ENCODE data around the gene SLC16A4. TPM values are rescaled to one million over a fixed set of nuclear protein-coding genes. Genes with fewer than 3 reads are reported as not detected.
"Not testable (repeated sequence)": the region's sequence is repeated elsewhere in the genome, so short reads cannot be mapped to it uniquely, and the experiment has no call there.

The SLC16A4 gene
- total and polyA plus RNA-seq, 9 donors: 6.5 to 11.6 (median 8.8) TPM

DNA sequence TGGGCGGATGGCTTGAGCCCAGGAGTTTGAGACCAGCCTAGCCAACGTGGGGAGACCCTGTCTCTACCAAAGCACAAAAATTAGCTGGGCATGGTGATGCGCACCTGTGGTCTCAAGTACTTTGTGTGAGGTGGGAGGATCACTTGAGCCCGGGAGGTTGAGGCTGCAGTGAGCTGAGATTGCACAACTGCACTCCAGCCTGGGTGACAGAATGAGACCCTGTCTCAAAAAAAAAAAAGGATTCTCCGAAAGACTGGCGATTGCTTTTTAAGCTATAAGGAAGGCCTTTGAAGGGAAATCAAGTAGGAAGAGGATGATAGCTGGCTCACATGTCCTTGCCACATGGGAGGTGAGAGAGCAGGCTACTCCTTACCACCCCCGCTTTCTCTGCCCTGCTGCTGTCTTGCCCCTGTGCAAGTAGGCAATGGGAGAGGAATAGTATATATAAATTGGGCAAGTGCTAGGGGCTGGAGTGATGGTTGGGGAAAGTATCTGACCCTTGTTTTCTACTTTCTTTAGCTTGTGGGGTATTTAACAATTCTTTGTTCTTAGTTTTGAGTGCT lies 20.4 kb upstream of the SLC16A4 start:
- Histone ChIP-seq H3K36me3 (ENCODE audit: control insufficient read depth, insufficient read depth, low read length) (no peaks in the 10 kb centered on the region), H3K4me3 (ENCODE audit: low read length) (no peak overlapping the region), H3K27ac (ENCODE audit: low read length) (no peak overlapping the region), H3K9me3 (replicated peaks; ENCODE audit: control insufficient read depth, low read depth, low read length) (no peaks in the 10 kb centered on the region), H3K4me1 (ENCODE audit: control insufficient read depth, insufficient read depth, low read length) (peaks cover 9% of the 10 kb centered on the region), H3K27me3 (ENCODE audit: control insufficient read depth, insufficient read depth, low read length) (no peaks in the 10 kb centered on the region)
- DNase-seq: no peak
- WGBS (ENCODE audit: insufficient coverage): 76% methylated on average over 6 of the region's 7 CpGs

DNA sequence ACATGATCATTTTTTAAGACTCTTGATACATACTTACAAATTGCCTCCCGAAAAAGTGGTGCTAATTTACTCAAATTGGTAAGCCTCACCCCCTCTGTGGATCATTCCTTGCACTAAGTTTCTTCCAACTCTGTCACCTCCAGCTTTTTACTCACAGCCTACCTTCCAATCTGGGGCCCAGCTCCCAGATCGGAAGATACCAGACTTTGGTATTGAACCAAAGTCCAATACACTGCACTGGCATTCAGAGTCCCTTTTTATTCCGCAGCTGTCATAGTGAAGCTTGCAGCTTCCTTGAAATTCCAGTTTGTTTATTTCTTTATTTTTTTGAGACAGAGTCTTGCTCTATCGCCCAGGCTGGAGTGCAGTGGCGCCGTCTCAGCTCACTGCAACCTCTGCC lies 18.5 kb upstream of the SLC16A4 start:
- Histone ChIP-seq H3K27me3 (ENCODE audit: control insufficient read depth, insufficient read depth, low read length) (no peaks in the 10 kb centered on the region), H3K4me3 (ENCODE audit: low read length) (no peak overlapping the region), H3K4me1 (ENCODE audit: control insufficient read depth, insufficient read depth, low read length) (peaks cover 5% of the 10 kb centered on the region), H3K27ac (ENCODE audit: low read length) (no peak overlapping the region), H3K9me3 (replicated peaks; ENCODE audit: control insufficient read depth, low read depth, low read length) (no peaks in the 10 kb centered on the region), H3K36me3 (ENCODE audit: control insufficient read depth, insufficient read depth, low read length) (peaks cover 11% of the 10 kb centered on the region)
- DNase-seq: no peak
- WGBS (ENCODE audit: insufficient coverage): 93% methylated on average over 5 of the region's 6 CpGs

DNA sequence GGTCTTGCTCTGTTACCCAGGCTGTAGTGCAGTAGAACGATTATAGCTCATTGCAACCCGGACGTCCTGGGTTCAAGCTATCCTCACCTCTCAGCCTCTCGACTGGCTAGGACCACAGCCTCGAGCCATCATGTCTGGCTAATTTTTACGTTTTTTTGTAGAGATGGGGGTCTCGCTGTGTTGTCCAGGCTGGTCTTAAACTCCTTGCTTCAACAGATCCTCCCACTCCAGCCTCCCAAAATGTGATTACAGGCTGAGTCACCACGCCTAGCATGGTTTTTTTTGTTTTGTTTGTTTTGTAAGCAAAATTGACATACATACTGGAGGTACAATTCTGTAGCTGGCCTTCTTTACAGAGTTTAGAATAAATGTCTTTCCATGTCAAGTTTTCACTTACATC lies 17.7 kb upstream of the SLC16A4 start:
- peaks cover 18% of the 10 kb centered on the region for H3K36me3 ChIP-seq (ENCODE audit: control insufficient read depth, insufficient read depth, low read length)
- H3K27ac ChIP-seq (ENCODE audit: low read length): no peak overlapping the region
- no peaks in the 10 kb centered on the region for H3K27me3 ChIP-seq (ENCODE audit: control insufficient read depth, insufficient read depth, low read length)
- H3K4me1 ChIP-seq (ENCODE audit: control insufficient read depth, insufficient read depth, low read length): peaks cover 5% of the 10 kb centered on the region
- 89% methylated on average over 3 of the region's 8 CpGs for WGBS (ENCODE audit: insufficient coverage)
- no peaks in the 10 kb centered on the region for H3K9me3 ChIP-seq (replicated peaks; ENCODE audit: control insufficient read depth, low read depth, low read length)
- DNase-seq: no peak
- H3K4me3 ChIP-seq (ENCODE audit: low read length): no peak overlapping the region

DNA sequence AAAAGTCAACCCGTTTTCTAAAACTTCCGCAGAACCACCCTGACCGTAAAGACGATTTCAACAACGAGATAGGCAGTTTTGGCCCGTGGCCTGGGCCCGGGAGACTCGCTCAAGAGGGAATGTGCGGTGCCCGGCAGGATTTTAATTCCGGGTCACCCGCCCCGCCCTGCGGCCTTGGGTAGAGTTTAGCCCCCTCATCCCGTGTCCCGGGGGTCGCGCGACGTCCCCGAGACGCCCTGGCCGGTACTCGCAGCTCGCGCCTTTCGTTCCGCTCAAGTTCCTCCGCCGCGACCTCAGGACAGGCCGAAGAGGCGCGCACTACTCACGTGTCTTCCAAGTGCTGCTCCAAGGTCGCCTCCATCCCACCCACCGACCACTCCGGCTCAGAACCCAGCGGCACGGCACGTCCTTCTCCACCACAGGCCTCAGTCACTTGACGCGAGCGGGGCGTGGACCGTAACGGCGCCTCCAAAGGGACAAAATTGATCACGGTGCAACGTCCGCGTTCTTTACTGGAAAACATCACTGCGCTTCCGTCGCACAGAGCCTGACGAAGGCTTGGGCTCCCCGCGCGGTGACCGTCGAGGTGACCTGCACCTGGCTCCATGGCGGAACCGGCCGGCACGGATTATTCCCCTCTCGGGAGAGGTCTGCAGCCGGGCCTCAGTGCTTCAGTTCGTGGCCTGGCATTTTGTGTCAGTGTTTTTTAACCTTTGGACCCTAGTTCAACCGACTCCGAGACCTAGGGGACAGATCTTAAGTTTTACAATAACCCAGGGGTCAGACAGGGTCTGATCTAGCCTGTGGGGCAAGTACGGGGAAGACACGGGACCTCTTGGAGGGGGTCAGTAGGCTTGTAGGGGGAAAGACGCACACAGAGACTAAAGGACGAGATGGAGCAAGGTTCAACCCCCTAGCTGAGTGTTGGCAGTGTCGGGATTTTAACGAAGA lies 16.7 kb upstream of the SLC16A4 start, which contains the start of gene LAMTOR5:
Gene LAMTOR5, minus strand, starts transcription at position 435 of the 951 bp plus-strand sequence. Its CDS starts 74 bp downstream, at position 361.
- WGBS (ENCODE audit: insufficient coverage): 1% methylated on average over 76 of the region's 76 CpGs
- Histone ChIP-seq H3K36me3 (ENCODE audit: control insufficient read depth, insufficient read depth, low read length) (peaks cover 23% of the 10 kb centered on the region), H3K27ac (ENCODE audit: low read length) (peak within 1 kb of the TSS; percentile 93), H3K4me1 (ENCODE audit: control insufficient read depth, insufficient read depth, low read length) (peaks cover 5% of the 10 kb centered on the region), H3K4me3 (ENCODE audit: low read length) (peak within 1 kb of the TSS; percentile 86), H3K27me3 (ENCODE audit: control insufficient read depth, insufficient read depth, low read length) (no peaks in the 10 kb centered on the region), H3K9me3 (replicated peaks; ENCODE audit: control insufficient read depth, low read depth, low read length) (no peaks in the 10 kb centered on the region)
- DNase-seq: peak; percentile 98

DNA sequence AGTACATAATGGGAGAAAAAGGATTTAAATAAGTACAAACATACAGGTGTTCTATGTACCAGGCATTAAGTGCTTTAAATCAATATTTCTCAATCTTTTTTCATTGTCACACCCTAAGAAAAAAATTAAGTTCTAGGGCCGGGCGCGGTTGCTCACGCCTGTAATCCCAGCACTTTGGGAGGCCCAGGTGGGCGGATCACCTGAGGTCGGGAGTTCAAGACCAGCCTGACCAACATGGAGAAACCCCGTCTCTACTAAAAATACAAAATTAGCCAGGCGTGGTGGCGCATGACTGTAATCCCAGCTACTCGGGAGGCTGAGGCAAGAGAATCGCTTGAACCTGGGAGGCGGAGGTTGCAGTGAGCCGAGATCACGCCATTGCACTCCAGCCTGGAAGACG lies 15.6 kb upstream of the SLC16A4 start:
- DNase-seq; H3K4me1 ChIP-seq (ENCODE audit: control insufficient read depth, insufficient read depth, low read length); H3K27me3 ChIP-seq (ENCODE audit: control insufficient read depth, insufficient read depth, low read length); H3K9me3 ChIP-seq (replicated peaks; ENCODE audit: control insufficient read depth, low read depth, low read length); H3K27ac ChIP-seq (ENCODE audit: low read length): not testable (repeated sequence)
- Histone ChIP-seq H3K36me3 (ENCODE audit: control insufficient read depth, insufficient read depth, low read length) (peaks cover 27% of the 10 kb centered on the region), H3K4me3 (ENCODE audit: low read length) (peak overlapping the region; percentile 86)
- no CpG with 5 or more reads among the region's 15 CpGs for WGBS (ENCODE audit: insufficient coverage)

DNA sequence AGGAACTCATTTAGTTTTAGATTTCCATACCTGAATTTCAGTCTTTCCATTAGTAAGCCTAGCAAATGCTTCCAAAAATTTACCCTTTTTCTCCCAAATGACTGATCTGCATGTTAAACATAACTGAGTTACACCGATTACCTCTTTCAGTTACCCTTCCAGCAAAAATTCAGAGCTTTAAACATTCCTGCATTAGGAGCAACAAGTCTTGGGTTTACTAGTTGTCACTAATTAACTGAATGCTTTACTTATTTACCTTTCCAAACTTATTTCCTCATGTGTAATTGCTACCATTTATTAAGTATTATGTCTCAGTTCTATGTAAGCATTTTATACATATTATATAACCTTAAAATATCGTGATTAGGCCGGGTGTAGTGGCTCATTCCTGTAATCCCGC lies 13.6 kb upstream of the SLC16A4 start:
- WGBS (ENCODE audit: insufficient coverage): no CpG with 5 or more reads among the region's 4 CpGs
- no peak for DNase-seq
- Histone ChIP-seq H3K9me3 (replicated peaks; ENCODE audit: control insufficient read depth, low read depth, low read length) (no peaks in the 10 kb centered on the region), H3K4me3 (ENCODE audit: low read length) (no peak overlapping the region), H3K4me1 (ENCODE audit: control insufficient read depth, insufficient read depth, low read length) (peaks cover 5% of the 10 kb centered on the region), H3K27me3 (ENCODE audit: control insufficient read depth, insufficient read depth, low read length) (no peaks in the 10 kb centered on the region), H3K27ac (ENCODE audit: low read length) (no peak overlapping the region), H3K36me3 (ENCODE audit: control insufficient read depth, insufficient read depth, low read length) (peaks cover 42% of the 10 kb centered on the region)

DNA sequence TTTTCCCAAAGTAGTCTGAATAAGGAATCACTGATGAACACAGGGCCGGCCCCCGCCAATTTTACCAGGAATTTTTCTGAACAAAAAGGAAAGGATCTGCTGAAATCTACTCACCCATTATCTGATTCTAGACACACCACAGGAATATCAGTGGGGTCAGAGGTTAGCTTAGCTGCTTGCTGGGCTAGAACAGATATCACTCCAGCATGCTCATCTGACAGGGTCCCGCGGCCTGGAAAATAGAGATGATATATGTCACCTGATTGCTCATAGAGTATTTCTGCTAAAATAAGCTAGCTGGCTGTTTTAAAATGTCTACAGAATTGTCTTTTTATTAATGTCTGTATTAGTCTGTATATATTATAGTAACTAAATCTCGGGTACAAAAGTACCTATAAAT lies 13.0 kb upstream of the SLC16A4 start:
- Histone ChIP-seq H3K27me3 (ENCODE audit: control insufficient read depth, insufficient read depth, low read length) (no peaks in the 10 kb centered on the region), H3K27ac (ENCODE audit: low read length) (no peak overlapping the region), H3K4me1 (ENCODE audit: control insufficient read depth, insufficient read depth, low read length) (peaks cover 5% of the 10 kb centered on the region), H3K36me3 (ENCODE audit: control insufficient read depth, insufficient read depth, low read length) (peaks cover 42% of the 10 kb centered on the region), H3K4me3 (ENCODE audit: low read length) (no peak overlapping the region), H3K9me3 (replicated peaks; ENCODE audit: control insufficient read depth, low read depth, low read length) (no peaks in the 10 kb centered on the region)
- WGBS (ENCODE audit: insufficient coverage): no CpG with 5 or more reads among the region's 5 CpGs
- no peak for DNase-seq

DNA sequence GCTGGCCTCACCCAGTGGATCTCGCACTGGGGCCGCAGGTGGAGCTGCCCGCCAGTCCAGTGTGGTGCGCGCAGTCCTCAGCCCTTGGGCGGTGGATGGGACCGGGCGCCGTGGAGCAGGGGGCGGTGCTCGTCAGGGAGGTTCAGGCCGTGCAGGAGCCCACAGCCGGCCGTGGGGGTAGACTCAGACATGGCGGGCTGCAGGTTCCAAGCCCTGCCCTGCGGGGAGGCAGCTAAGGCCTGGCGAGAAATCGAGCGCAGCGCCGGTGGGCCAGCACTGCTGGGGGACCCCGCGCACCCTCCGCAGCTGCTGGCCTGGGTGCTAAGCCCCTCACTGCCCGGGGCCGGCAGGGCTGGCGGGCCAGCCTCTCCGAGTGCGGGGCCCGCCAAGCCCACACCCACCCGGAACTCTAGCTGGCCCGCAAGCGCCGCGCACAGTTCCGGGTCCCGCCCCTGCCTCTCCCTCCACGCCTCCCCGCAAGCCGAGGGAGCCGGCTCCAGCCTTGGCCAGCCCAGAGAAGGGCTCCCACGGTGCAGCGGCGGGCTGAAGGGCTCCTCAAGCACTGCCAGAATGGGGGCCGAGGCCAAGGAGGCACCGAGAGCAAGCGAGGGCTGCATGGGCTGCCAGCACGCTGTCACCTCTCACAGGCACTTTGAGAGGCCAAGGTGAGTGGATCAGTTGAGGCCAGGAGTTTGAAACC lies 5.6 kb upstream of the SLC16A4 start:
- not testable (repeated sequence) for DNase-seq; H3K9me3 ChIP-seq (replicated peaks; ENCODE audit: control insufficient read depth, low read depth, low read length); H3K4me1 ChIP-seq (ENCODE audit: control insufficient read depth, insufficient read depth, low read length); H3K27ac ChIP-seq (ENCODE audit: low read length); H3K27me3 ChIP-seq (ENCODE audit: control insufficient read depth, insufficient read depth, low read length); H3K4me3 ChIP-seq (ENCODE audit: low read length)
- peaks cover 25% of the 10 kb centered on the region for H3K36me3 ChIP-seq (ENCODE audit: control insufficient read depth, insufficient read depth, low read length)
- 95% methylated on average over 43 of the region's 48 CpGs for WGBS (ENCODE audit: insufficient coverage)

DNA sequence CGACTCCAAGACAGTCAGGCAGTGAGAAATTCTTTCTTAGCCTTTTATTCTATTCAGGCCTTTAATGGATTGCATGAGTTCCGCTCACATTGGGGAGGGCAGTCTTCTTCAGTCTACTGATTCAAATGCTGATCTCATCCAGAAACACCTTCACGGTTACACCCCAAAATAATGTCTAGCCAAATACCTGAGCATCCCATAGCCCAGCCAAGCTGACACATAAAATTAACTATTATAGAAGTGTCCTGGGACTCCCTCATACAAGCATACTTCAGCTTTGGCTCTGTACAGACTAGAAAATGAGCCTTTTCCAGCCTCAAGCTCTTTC lies 3.6 kb upstream of the SLC16A4 start:
- 60% methylated on average over 1 of the region's 3 CpGs for WGBS (ENCODE audit: insufficient coverage)
- DNase-seq: no peak
- Histone ChIP-seq H3K36me3 (ENCODE audit: control insufficient read depth, insufficient read depth, low read length) (peaks cover 9% of the 10 kb centered on the region), H3K4me1 (ENCODE audit: control insufficient read depth, insufficient read depth, low read length) (peaks cover 8% of the 10 kb centered on the region), H3K27ac (ENCODE audit: low read length) (no peak overlapping the region), H3K4me3 (ENCODE audit: low read length) (no peak overlapping the region), H3K9me3 (replicated peaks; ENCODE audit: control insufficient read depth, low read depth, low read length) (no peaks in the 10 kb centered on the region), H3K27me3 (ENCODE audit: control insufficient read depth, insufficient read depth, low read length) (no peaks in the 10 kb centered on the region)
